Stimulated activated CD4-positive, alpha-beta T cell treated with anti-CD3 and anti-CD28 coated beads, Interleukin-4, amount 100 ng/mL, for 4 hours (primary cell): ENCODE data around the gene SSH3.

Experiments
- DNase-seq, 2 experiments: peaks; one replicate each; pipeline ENCODE4 v3.0.0-alpha.2; 2020

The SSH3 gene

GRCh38 chr11:67349457-67349856 is 46.1 kb downstream of the SSH3 start:
- no peak for DNase-seq

GRCh38 chr11:67349928-67350465 is 46.7 kb downstream of the SSH3 start:
- no peak for DNase-seq

- peak; percentile 58 to 64 for DNase-seq
Measured at GRCh38 chr11:67351275-67352005, 48.1 kb downstream of the SSH3 start.

GRCh38 chr11:67352546-67353316 is 49.4 kb downstream of the SSH3 start:
- no peak for DNase-seq

GRCh38 chr11:67353317-67354074 is 50.2 kb downstream of the SSH3 start, which contains the start of gene POLD4:
TSS of gene POLD4 (minus strand) at chr11:67353546. CDS start at chr11:67353399, 147 bp downstream.
- peak; percentile 93 to 96 for DNase-seq

GRCh38 chr11:67354075-67355022 is 51.0 kb downstream of the SSH3 start:
- no peak for DNase-seq

GRCh38 chr11:67355023-67355793 is 51.9 kb downstream of the SSH3 start:
- DNase-seq: no peak

- DNase-seq: no peak
Measured at GRCh38 chr11:67355794-67356386, 52.6 kb downstream of the SSH3 start.

GRCh38 chr11:67356387-67356863 is 53.1 kb downstream of the SSH3 start:
- no peak for DNase-seq

- peak; percentile 50 to 61 for DNase-seq
Measured at GRCh38 chr11:67356864-67357561, 53.7 kb downstream of the SSH3 start.

GRCh38 chr11:67357831-67358670 is 54.7 kb downstream of the SSH3 start:
- DNase-seq: no peak
